Endothelial cell of umbilical vein (primary cell): ENCODE results near the gene ADAM11. TPM values are rescaled to one million over a fixed set of nuclear protein-coding genes. Genes with fewer than 3 reads are reported as not detected.
A peak's percentile ranks its signal among the peaks of the same experiment; 100 is the strongest.

ENCODE experiments used
- BruUV-seq: library from RNA; stranded (reverse); fragments of 400-500 nt; replicated peaks from 2 replicates; lab custom pipeline; 2021; lab: Mats Ljungman, UMichigan
- CTCF ChIA-PET: fragments of 300-600, 350-600 bp; sonication (Branson Sonifier 250); formaldehyde crosslinking; loops from one replicate; lab custom pipeline; 2021; ENCODE audit warnings: antibody characterized with exemption, inconsistent platforms; lab: Charles Lee
- POLR2A ChIA-PET: fragments of 300-600, 350-600 bp; sonication (Branson Sonifier 250); formaldehyde crosslinking; loops from one replicate; lab custom pipeline; 2021; ENCODE audit warnings: antibody characterized with exemption, inconsistent platforms; lab: Charles Lee
- DNase-seq: peaks from one replicate; pipeline ENCODE4 v3.0.0-alpha.2; 2011; ENCODE audit warnings: low read depth, low spot score
- FAIRE-seq: peaks from 2 replicates; lab custom pipeline; 2011; peaks lifted over from hg19 to GRCh38; lab: Jason Lieb, UNC
- H2AFZ ChIP-seq: 2 replicates; pipeline ENCODE4 v1.6.0; 2012; ENCODE audit warnings: low read depth, low read length, control low read depth, inconsistent platforms
- H3K27ac ChIP-seq: 2 replicates; pipeline ENCODE4 v1.5.1; 2011; ENCODE audit warnings: low read depth, mild to moderate bottlenecking, control low read depth, low read length, moderate library complexity; ENCODE audit not compliant: insufficient read depth
- H3K27me3 ChIP-seq, 2 experiments: 2 replicates each; pipeline versions ENCODE4 v1.6.0 to v1.6.1; 2011; ENCODE audit warnings: low read length in 2 of 2, mixed read lengths in 1 of 2; ENCODE audit not compliant: control insufficient read depth in 2 of 2, insufficient read depth in 2 of 2
- H3K36me3 ChIP-seq, 2 experiments: 2 replicates in 1 of 2; 3 replicates in 1 of 2; pipeline ENCODE4 v1.5.1; 2011; ENCODE audit warnings: low read length in 2 of 2, mild to moderate bottlenecking in 1 of 2, moderate library complexity in 1 of 2; ENCODE audit not compliant: control insufficient read depth in 2 of 2, insufficient read depth in 2 of 2; ENCODE audit errors: extremely low read depth in 1 of 2
- H3K4me1 ChIP-seq: 3 replicates; pipeline ENCODE4 v1.5.1; 2011; ENCODE audit warnings: mild to moderate bottlenecking, low read length; ENCODE audit not compliant: control insufficient read depth, insufficient read depth; ENCODE audit errors: extremely low read depth
- H3K4me2 ChIP-seq: 2 replicates; pipeline ENCODE4 v1.6.1; 2011; ENCODE audit warnings: low read length, control low read depth, mixed read lengths; ENCODE audit not compliant: insufficient read depth
- H3K4me3 ChIP-seq, 3 experiments: fragments of 200-600 bp in 1 of 3; sonication (generic), shearing (Covaris generic) in 1 of 3; replicated peaks in 1 of 3; 2 replicates each; pipeline ENCODE4 v1.5.1; 2011 to 2016; ENCODE audit warnings: control low read depth in 3 of 3, low read length in 3 of 3, mild to moderate bottlenecking in 2 of 3, inconsistent platforms in 1 of 3, low read depth in 1 of 3, moderate library complexity in 1 of 3; ENCODE audit not compliant: insufficient read depth in 1 of 3
- H3K79me2 ChIP-seq: 2 replicates; pipeline ENCODE4 v1.6.0; 2012; ENCODE audit warnings: low read length, inconsistent platforms; ENCODE audit not compliant: control insufficient read depth, insufficient read depth
- H3K9ac ChIP-seq: replicated peaks from 2 replicates; pipeline ENCODE3; 2011; ENCODE audit warnings: low read length, control low read depth; ENCODE audit not compliant: insufficient read depth; ENCODE audit errors: extremely low read depth
- H3K9me1 ChIP-seq: replicated peaks from 3 replicates; pipeline ENCODE4 v1.6.0; 2011; ENCODE audit warnings: mild to moderate bottlenecking, low read length; ENCODE audit not compliant: control insufficient read depth, insufficient read depth; ENCODE audit errors: extremely low read depth
- H3K9me3 ChIP-seq: replicated peaks from 2 replicates; pipeline ENCODE4 v1.5.1; 2012; ENCODE audit warnings: low read length, inconsistent platforms; ENCODE audit not compliant: control insufficient read depth, insufficient read depth
- H4K20me1 ChIP-seq: replicated peaks from 2 replicates; pipeline ENCODE3; 2011; ENCODE audit warnings: mild to moderate bottlenecking, low read length; ENCODE audit not compliant: control insufficient read depth, insufficient read depth; ENCODE audit errors: extremely low read depth
- CTCF ChIP-seq, 2 donors: IDR thresholded peaks; 1 replicate in 1 of 2; 2 replicates in 1 of 2; pipeline ENCODE4 v1.5.1; 2011; ENCODE audit warnings: low read length in 2 of 2, mild to moderate bottlenecking in 2 of 2, moderate library complexity in 2 of 2, control low read depth in 1 of 2, inconsistent platforms in 1 of 2, low read depth in 1 of 2; ENCODE audit not compliant: insufficient read depth in 1 of 2; ENCODE audit errors: extremely low read depth in 1 of 2
- EZH2 ChIP-seq: IDR thresholded peaks from 2 replicates; pipeline ENCODE4 v1.6.1; 2012; ENCODE audit warnings: borderline replicate concordance, low read depth, mild to moderate bottlenecking, moderate library complexity, low read length, inconsistent platforms; ENCODE audit not compliant: severe bottlenecking
- FOS ChIP-seq: IDR thresholded peaks from 2 replicates; pipeline ENCODE4 v1.6.1; 2011; ENCODE audit warnings: mild to moderate bottlenecking, low read length, moderate library complexity, borderline replicate concordance; ENCODE audit not compliant: insufficient read depth
- GATA2 ChIP-seq: IDR thresholded peaks from 2 replicates; pipeline ENCODE4 v1.7.0; 2011; ENCODE audit warnings: low read depth, mild to moderate bottlenecking, moderate library complexity, mixed read lengths, low read length; ENCODE audit not compliant: insufficient read length, insufficient read depth
- JUN ChIP-seq: IDR thresholded peaks from 2 replicates; pipeline ENCODE4 v1.6.1; 2011; ENCODE audit warnings: borderline replicate concordance, low read depth; ENCODE audit not compliant: insufficient read length, insufficient read depth
- MAX ChIP-seq: IDR thresholded peaks from 2 replicates; pipeline ENCODE4 v1.6.1; 2011; ENCODE audit not compliant: insufficient read depth, insufficient read length
- MYC ChIP-seq: IDR thresholded peaks from one replicate; pipeline ENCODE4 v1.6.1; 2011; ENCODE audit warnings: mild to moderate bottlenecking, low read depth, low read length
- POLR2A ChIP-seq: IDR thresholded peaks from 2 replicates; pipeline ENCODE4 v1.6.1; 2012; ENCODE audit warnings: low read depth, mild to moderate bottlenecking, control low read depth, low read length
- POLR2AphosphoS5 ChIP-seq: IDR thresholded peaks from 2 replicates; pipeline ENCODE4 v1.6.1; 2012; ENCODE audit warnings: low read depth, mild to moderate bottlenecking, control low read depth, low read length, moderate library complexity; ENCODE audit not compliant: insufficient read depth
- dilution Hi-C: fragments of 300-500 bp; cut with MboI; formaldehyde crosslinking; loops from one replicate; pipeline ENCODE4 v1.15.0; 2019; ENCODE audit warnings: low sequenced_read_pairs; ENCODE audit not compliant: extremely low pct_ligation_motif_present
- intact Hi-C: fragments of 100-400 bp; cut with micrococcal nuclease; formaldehyde crosslinking; loops from one replicate; pipeline ENCODE4 v1.10.0; 2022
- polyA plus RNA-seq, 4 experiments: library from polyadenylated mRNA; depleted of rRNA in 3 of 4; stranded (reverse) in 3 of 4; unstranded in 1 of 4; fragments of >200 nt; gene quantifications; 2 replicates each; pipeline versions ENCODE4 v1.2.1 to v1.2.3, GENCODE V29; 2011 to 2012; ENCODE audit warnings: missing spikeins in 1 of 4
- total RNA-seq: library from RNA; stranded (reverse); gene quantifications from 2 replicates; pipeline ENCODE4 v1.2.3, GENCODE V29; 2021

ADAM11 gene
- total and polyA plus RNA-seq, 2 donors (not counting 3 experiments of a cell fraction or from before 2014, with no cell fraction given): 0.71 to 1.1 TPM

DNA sequence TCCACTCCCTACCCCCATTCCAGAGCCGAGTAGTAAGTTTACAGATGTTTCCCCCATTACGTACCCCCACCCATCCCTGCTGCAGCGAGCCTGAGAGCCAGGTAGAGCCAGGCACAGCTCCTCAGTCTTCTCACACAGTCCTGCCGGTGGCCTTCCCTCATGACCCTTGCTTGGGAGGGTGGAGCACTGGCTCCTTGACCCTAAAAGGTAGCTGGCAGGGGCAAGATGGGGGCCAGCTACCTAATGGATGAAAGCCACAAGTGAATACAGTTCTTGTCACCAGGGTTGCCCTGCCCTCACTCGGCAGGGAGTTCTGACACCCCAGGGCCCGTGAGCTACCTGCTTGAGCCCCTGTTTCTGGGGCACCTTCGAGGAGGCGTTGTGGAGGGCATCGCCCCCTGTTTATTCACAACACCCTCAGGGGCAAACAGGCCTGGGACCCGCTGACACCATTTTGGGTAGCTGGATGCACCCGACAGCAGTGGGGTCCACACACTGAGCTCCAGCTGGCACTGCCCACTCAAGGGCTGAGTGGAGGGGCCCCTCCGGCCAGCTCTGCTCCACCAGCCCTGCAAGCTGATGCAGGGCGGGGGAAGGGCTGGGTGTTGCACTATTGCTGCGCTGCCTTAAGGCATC lies 22.2 kb downstream of the ADAM11 start:
- Histone ChIP-seq H3K27ac (no peak overlapping the region), H3K4me3 (no peak overlapping the region), H4K20me1 (no peaks in the 10 kb centered on the region), H3K9ac (no peak overlapping the region), H3K36me3 (no peaks in the 10 kb centered on the region), H3K27me3 (no peaks in the 10 kb centered on the region), H3K9me1 (no peaks in the 10 kb centered on the region), H3K79me2 (no peaks in the 10 kb centered on the region), H3K4me1 (no peaks in the 10 kb centered on the region), H3K4me2 (no peak overlapping the region), H3K9me3 (no peaks in the 10 kb centered on the region), H2AFZ (no peak overlapping the region)
- no TSS peak for BruUV-seq
- DNase-seq (no peak), FAIRE-seq (no peak)
- intact Hi-C loops (no loop called here), dilution Hi-C loops (no loop called here)
- ChIA-PET POLR2A (interaction anchor here (0.9 kb wide), 1 partner anchor 90 kb away, joined by 3 read pairs; no protein-coding TSS in a partner anchor), CTCF (interaction anchor here (1.5 to 15.3 kb wide), 9 partner anchors 11 to 241 kb away, joined by 5 to 368 read pairs (median 31); partner anchors contain the start of gene GJC1)
- TF ChIP-seq GATA2 (no peak), POLR2A (no peak), MYC (no peak), POLR2AphosphoS5 (no peak), JUN (no peak)

DNA sequence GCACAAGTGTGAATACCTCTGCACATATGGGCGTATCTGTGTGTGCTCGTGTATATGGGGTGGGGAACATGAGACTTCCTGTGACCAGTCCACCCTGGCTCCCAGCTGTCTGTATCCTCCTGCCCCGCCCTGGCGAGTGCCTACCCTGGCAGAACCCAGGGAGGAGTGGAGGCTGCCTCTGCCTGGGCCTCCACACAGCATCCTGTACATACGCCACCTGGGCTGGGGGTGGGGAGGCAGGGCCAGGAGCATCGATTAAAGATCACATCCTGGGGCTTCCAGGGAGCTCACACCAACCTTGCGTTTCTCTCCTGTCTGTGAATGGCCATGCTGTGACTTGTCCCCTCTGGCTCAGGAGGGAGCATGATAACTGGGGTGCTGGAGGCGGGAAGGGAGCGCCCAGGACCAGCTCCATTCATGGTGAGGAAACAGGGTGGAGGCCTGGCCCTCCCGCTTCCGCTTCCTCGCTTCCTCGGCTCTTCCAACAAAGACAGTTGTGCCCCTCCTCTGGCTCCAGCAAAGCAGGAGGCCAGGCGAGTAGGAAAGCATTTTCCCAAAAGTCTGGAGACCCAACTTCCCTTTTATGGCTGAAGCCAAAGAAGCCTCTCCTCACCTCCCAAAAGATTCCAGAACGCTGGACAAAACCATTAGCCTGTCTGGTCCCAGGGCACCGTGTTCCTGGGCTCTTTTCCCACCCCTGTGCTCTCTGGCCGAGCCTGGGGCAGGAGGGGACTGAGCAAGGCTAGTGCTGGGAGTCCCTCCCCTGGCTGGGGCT lies 22.9 kb downstream of the ADAM11 start:
- no peak for FAIRE-seq
- ChIA-PET CTCF (interaction anchor here (0.7 to 15.3 kb wide), 6 partner anchors 13 to 311 kb away, joined by 3 to 368 read pairs (median 54); partner anchors contain the start of gene GJC1), POLR2A (interaction anchor here (0.9 kb wide), 1 partner anchor 89 kb away, joined by 3 read pairs; no protein-coding TSS in a partner anchor)
- Histone ChIP-seq H3K4me3 (no peak overlapping the region), H3K9me1 (no peaks in the 10 kb centered on the region), H3K9ac (no peak overlapping the region), H4K20me1 (no peaks in the 10 kb centered on the region), H3K27me3 (no peaks in the 10 kb centered on the region), H3K27ac (no peak overlapping the region), H2AFZ (peak overlapping the region; percentile 45), H3K4me1 (no peaks in the 10 kb centered on the region), H3K9me3 (no peaks in the 10 kb centered on the region), H3K4me2 (no peak overlapping the region), H3K36me3 (no peaks in the 10 kb centered on the region), H3K79me2 (no peaks in the 10 kb centered on the region)
- intact Hi-C loops: no loop called here
- BruUV-seq: no TSS peak
- dilution Hi-C loops: no loop called here
- TF ChIP-seq MYC: no peak
- TF ChIP-seq GATA2: no peak
- TF ChIP-seq POLR2A: no peak
- TF ChIP-seq EZH2: no peak
- TF ChIP-seq POLR2AphosphoS5: no peak
- no peak for TF ChIP-seq MAX
- TF ChIP-seq CTCF (IDR thresholded peaks at IDR 0.05; ENCODE audit: extremely low read depth in 1 of 2, insufficient read depth in 1 of 2, low read depth in 1 of 2, low read length in 2 of 2): no peak
- TF ChIP-seq FOS: no peak
- no peak for TF ChIP-seq JUN
- no peak for DNase-seq
